Left lung (tissue), 10 donors: ENCODE measurements around the gene EFNA5. TPM values are rescaled to one million over a fixed set of nuclear protein-coding genes. Genes with fewer than 3 reads are reported as not detected.

Experiments
- ATAC-seq: fragments of 200-7000 bp; cut with Tn5 transposase; one replicate; pipeline ENCODE4 v1.9.1; 2020; ENCODE audit warnings: moderate library complexity
- DNase-seq, 4 donors: peaks; one replicate each; pipeline ENCODE4 v3.0.0-alpha.2; 2013 to 2020
- H3K27ac ChIP-seq, 2 donors: fragments of 200-600 bp; sonication (generic) in 1 of 2; one replicate each; pipeline versions ENCODE4 v1.5.0 to v1.8.0; 2020 to 2021
- H3K27me3 ChIP-seq, 2 donors: fragments of 200-600 bp; sonication (generic) in 1 of 2; one replicate each; pipeline versions ENCODE4 v1.5.0 to v1.8.0; 2020 to 2021
- H3K36me3 ChIP-seq, 2 donors: fragments of 200-600 bp; sonication (generic) in 1 of 2; one replicate each; pipeline versions ENCODE4 v1.5.0 to v1.8.0; 2020 to 2021
- H3K4me1 ChIP-seq, 2 donors: fragments of 200-600 bp; one replicate each; pipeline ENCODE4 v1.8.0; 2021
- H3K4me3 ChIP-seq, 2 donors: fragments of 200-600 bp; sonication (generic) in 1 of 2; one replicate each; pipeline versions ENCODE4 v1.5.0 to v1.8.0; 2020 to 2021; ENCODE audit warnings: mild to moderate bottlenecking in 1 of 2
- H3K9me3 ChIP-seq, 2 donors: fragments of 200-600 bp; sonication (generic) in 1 of 2; one replicate each; pipeline versions ENCODE4 v1.5.0 to v1.8.0; 2020 to 2021
- intact Hi-C, 2 donors: fragments of 100-400 bp; cut with DNase I; formaldehyde crosslinking; loops; one replicate each; pipeline versions ENCODE4 v1.11.2 to v1.14.2; 2022
- polyA plus RNA-seq, 6 donors: library from polyadenylated mRNA; unstranded; fragments of 120-200 nt; gene quantifications; one replicate each; pipeline ENCODE4 v1.2.1, GENCODE V29; 2013; ENCODE audit not compliant: insufficient read length in 6 of 6
- total RNA-seq, 2 donors: library from RNA; stranded (reverse); fragmentation: NEBNext Ultra II Directional; extraction: Animal tissue kit (Norgen Biotek cat#: 25700); gene quantifications; one replicate each; pipeline ENCODE4 v1.2.1, GENCODE V29; 2021
- TF ChIP-seq, protein P1 (sequence below), 2 donors: fragments of 200-600 bp; sonication (generic) in 1 of 2; IDR thresholded peaks; one replicate each; pipeline versions ENCODE4 v1.5.0 to v1.8.0; 2021; ENCODE audit warnings: antibody characterized with exemption in 2 of 2
- donor health status: DM: no; HTN: yes; CAD: no.
- donor health status: DM: no; HTN: no; CAD: no.

The EFNA5 gene
- total and polyA plus RNA-seq, 8 donors = 8.8 to 28.3 (median 22.8) TPM

DNA sequence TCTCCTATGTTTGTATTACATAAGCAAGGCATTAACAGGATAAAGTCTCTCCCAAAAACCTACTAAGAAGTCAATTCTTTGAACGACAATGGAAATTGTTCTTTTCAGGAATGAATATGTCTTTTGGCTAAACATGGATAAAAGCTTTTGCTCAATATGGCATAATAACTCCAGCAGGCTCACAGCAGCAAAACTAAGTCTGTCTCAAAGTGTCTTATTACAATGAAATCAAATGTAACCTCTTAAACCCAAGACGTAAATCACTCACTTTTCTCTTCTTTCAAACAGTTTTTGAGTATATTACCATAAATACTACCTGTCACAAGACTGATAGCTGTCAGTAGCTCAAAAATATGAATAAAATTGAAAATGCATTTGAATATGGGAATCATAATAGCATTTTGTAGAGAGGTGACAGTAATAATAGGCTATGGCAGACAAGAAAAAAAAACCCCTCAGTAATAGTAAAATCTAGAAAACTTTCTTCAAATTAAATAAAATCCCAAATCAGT lies 41.7 kb upstream of the EFNA5 start:
- TF ChIP-seq, protein P1, sequence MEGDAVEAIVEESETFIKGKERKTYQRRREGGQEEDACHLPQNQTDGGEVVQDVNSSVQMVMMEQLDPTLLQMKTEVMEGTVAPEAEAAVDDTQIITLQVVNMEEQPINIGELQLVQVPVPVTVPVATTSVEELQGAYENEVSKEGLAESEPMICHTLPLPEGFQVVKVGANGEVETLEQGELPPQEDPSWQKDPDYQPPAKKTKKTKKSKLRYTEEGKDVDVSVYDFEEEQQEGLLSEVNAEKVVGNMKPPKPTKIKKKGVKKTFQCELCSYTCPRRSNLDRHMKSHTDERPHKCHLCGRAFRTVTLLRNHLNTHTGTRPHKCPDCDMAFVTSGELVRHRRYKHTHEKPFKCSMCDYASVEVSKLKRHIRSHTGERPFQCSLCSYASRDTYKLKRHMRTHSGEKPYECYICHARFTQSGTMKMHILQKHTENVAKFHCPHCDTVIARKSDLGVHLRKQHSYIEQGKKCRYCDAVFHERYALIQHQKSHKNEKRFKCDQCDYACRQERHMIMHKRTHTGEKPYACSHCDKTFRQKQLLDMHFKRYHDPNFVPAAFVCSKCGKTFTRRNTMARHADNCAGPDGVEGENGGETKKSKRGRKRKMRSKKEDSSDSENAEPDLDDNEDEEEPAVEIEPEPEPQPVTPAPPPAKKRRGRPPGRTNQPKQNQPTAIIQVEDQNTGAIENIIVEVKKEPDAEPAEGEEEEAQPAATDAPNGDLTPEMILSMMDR (IDR thresholded peaks at IDR 0.05) = no peak
- Histone ChIP-seq H3K4me1 (no peaks in the 10 kb centered on the region), H3K27me3 (no peaks in the 10 kb centered on the region), H3K36me3 (no peaks in the 10 kb centered on the region), H3K27ac (no peak overlapping the region), H3K9me3 (peaks cover 0 to 10% of the 10 kb centered on the region in 2 donors), H3K4me3 (no peak overlapping the region)
- intact Hi-C loops = no loop called here
- DNase-seq = no peak
- ATAC-seq = no peak

DNA sequence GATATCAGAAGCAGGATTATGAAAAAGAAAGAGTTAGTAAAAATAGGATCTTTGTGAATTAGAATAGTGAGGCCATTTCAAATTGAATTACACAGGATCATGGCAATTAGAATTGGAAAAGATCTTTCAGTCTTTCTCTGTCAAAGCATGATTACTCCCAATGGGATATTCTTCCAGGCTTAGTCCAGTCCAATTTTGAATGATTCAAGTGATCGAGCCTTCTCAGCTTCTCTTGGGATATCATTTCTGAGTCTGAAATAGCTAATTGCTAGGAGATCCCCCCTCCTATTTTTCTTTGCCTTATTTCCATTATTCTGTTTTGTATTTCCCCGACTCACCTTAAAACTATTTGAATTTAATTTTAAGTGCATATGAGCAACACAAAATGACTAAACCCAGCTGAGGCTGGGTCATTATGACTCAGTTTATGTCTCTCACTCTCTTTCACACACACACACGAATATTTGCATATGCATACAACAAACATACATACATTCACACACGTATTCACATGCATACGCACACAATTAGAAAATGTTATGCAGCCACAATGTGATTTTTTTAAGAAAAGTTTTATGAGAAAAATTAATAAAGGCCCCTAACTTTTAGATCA lies 34.8 kb upstream of the EFNA5 start:
- ATAC-seq (no peak), DNase-seq (no peak)
- Histone ChIP-seq H3K9me3 (peaks cover 0 to 8% of the 10 kb centered on the region in 2 donors), H3K27me3 (no peaks in the 10 kb centered on the region), H3K4me3 (no peak overlapping the region), H3K36me3 (no peaks in the 10 kb centered on the region), H3K27ac (no peak overlapping the region), H3K4me1 (no peaks in the 10 kb centered on the region)
- intact Hi-C loops = no loop called here
- TF ChIP-seq, protein P1 (IDR thresholded peaks at IDR 0.05) = no peak

- no peak overlapping the region for H3K27ac ChIP-seq
- H3K4me1 ChIP-seq = no peaks in the 10 kb centered on the region
- no peaks in the 10 kb centered on the region for H3K27me3 ChIP-seq
- intact Hi-C loops = no loop called here
- peaks cover 0 to 8% of the 10 kb centered on the region in 2 donors for H3K9me3 ChIP-seq
- TF ChIP-seq, protein P1 (IDR thresholded peaks at IDR 0.05) = no peak
- ATAC-seq (no peak), DNase-seq (no peak)
- no peak overlapping the region for H3K4me3 ChIP-seq
- H3K36me3 ChIP-seq = no peaks in the 10 kb centered on the region
These were observed 34.1 kb upstream of the EFNA5 start for GRCh38 chr5:107704681-107705401.

DNA sequence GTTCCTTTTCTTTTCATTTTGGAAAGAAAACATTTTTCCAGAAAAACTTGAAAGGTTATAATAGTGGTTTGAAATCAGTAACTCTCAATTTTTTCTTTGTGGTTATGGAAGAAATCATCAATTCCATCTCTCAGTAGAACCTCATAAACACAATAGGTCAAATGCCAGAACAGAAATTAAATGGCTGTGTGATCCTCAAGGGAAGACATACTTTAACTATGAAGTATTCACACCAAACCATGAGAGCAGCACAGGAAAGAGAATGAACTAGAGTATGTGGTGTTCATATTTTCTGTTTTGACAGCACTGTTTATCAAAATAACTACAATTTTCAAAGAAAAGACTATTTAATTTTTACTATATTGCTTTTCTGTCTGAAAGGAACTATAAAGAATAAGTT lies 29.7 kb upstream of the EFNA5 start:
- ATAC-seq = no peak
- Histone ChIP-seq H3K27me3 (no peaks in the 10 kb centered on the region), H3K4me3 (no peak overlapping the region), H3K36me3 (no peaks in the 10 kb centered on the region), H3K9me3 (no peaks in the 10 kb centered on the region), H3K4me1 (no peaks in the 10 kb centered on the region), H3K27ac (no peak overlapping the region)
- intact Hi-C loops = no loop called here
- TF ChIP-seq, protein P1 (IDR thresholded peaks at IDR 0.05) = no peak
- no peak for DNase-seq

GRCh38 chr5:107699425-107699824 lies 28.7 kb upstream of the EFNA5 start:
- H3K4me1 ChIP-seq = no peaks in the 10 kb centered on the region
- H3K9me3 ChIP-seq = no peaks in the 10 kb centered on the region
- no peak overlapping the region for H3K27ac ChIP-seq
- DNase-seq (no peak), ATAC-seq (no peak)
- intact Hi-C loops = no loop called here
- TF ChIP-seq, protein P1 (IDR thresholded peaks at IDR 0.05) = no peak
- H3K36me3 ChIP-seq = no peaks in the 10 kb centered on the region
- H3K4me3 ChIP-seq = no peak overlapping the region
- no peaks in the 10 kb centered on the region for H3K27me3 ChIP-seq
